ENCODE measurements around the gene CLEC1B. TPM values are rescaled to one million over a fixed set of nuclear protein-coding genes. Genes with fewer than 3 reads are reported as not detected.

Gene CLEC1B
- 1 to 10 TPM in 2 of 3 donors, under 1 TPM in 1; 0.50 to 2.3 (median 1.0) TPM for total RNA-seq
- total RNA-seq (2013), result 15.8 TPM

- intact Hi-C loops (cut with micrococcal nuclease), result loop anchor here (2.0 kb wide), 1 partner anchor 40 kb away; no protein-coding TSS in a partner anchor
- H3K27me3 Mint-ChIP-seq (ENCODE audit: low read depth in 2 of 2), result peaks cover 7% of the 10 kb centered on the region in 2 donors
- H3K4me1 Mint-ChIP-seq, result peaks cover 8% of the 10 kb centered on the region in 2 donors
- no peaks in the 10 kb centered on the region for H3K36me3 ChIP-seq (ENCODE audit: control insufficient read depth, insufficient read depth, low read length)
- no peak within 1 kb of the TSS for H3K4me3 Mint-ChIP-seq
- no peak for DNase-seq
- no peak within 1 kb of the TSS for H3K4me3 ChIP-seq (ENCODE audit: low read length)
- no peaks in the 10 kb centered on the region for H3K9me3 ChIP-seq (ENCODE audit: control insufficient read depth, insufficient read depth, low read length)
- TF ChIP-seq CTCF (IDR thresholded peaks at IDR 0.05), result no peak
- WGBS (ENCODE audit: insufficient coverage), result 92% methylated on average over 3 of the region's 3 CpGs
- no peak for ATAC-seq
- no peaks in the 10 kb centered on the region for H3K9me3 Mint-ChIP-seq
- no peaks in the 10 kb centered on the region for H3K4me1 ChIP-seq (ENCODE audit: control insufficient read depth, insufficient read depth, low read length)
- no peaks in the 10 kb centered on the region for H3K36me3 Mint-ChIP-seq
- H3K27ac Mint-ChIP-seq, result no peak within 1 kb of the TSS
- H3K27ac ChIP-seq (ENCODE audit: low read length), result no peak within 1 kb of the TSS
- H3K27me3 ChIP-seq (ENCODE audit: control insufficient read depth, insufficient read depth, low read length), result no peaks in the 10 kb centered on the region
Observed at GRCh38 chr12:9999016-9999415, at the start of gene CLEC1B. TSS of gene CLEC1B (minus strand) at chr12:9999121. CDS start at chr12:9999100, 21 bp downstream.

- Histone ChIP-seq H3K27me3 (ENCODE audit: control insufficient read depth, insufficient read depth, low read length) (peaks cover 3% of the 10 kb centered on the region), H3K27ac (ENCODE audit: low read length) (no peak overlapping the region), H3K36me3 (ENCODE audit: control insufficient read depth, insufficient read depth, low read length) (no peaks in the 10 kb centered on the region), H3K4me3 (ENCODE audit: low read length) (no peak overlapping the region), H3K4me1 (ENCODE audit: control insufficient read depth, insufficient read depth, low read length) (no peaks in the 10 kb centered on the region), H3K9me3 (ENCODE audit: control insufficient read depth, insufficient read depth, low read length) (no peaks in the 10 kb centered on the region)
- 56% methylated on average over 3 of the region's 3 CpGs for WGBS (ENCODE audit: insufficient coverage)
- Mint-ChIP-seq H3K27ac (no peak overlapping the region), H3K4me3 (no peak overlapping the region), H3K27me3 (ENCODE audit: low read depth in 2 of 2) (peaks cover 11 to 44% of the 10 kb centered on the region in 2 donors), H3K4me1 (peaks cover 10 to 13% of the 10 kb centered on the region in 2 donors), H3K9me3 (no peaks in the 10 kb centered on the region), H3K36me3 (no peaks in the 10 kb centered on the region)
- TF ChIP-seq CTCF (IDR thresholded peaks at IDR 0.05), result no peak
- DNase-seq, result no peak
- no peak for ATAC-seq
- intact Hi-C loops (cut with micrococcal nuclease), result no loop called here
Observed at GRCh38 chr12:10048526-10048925, 49.6 kb upstream of the CLEC1B start.

- Histone ChIP-seq H3K27me3 (ENCODE audit: control insufficient read depth, insufficient read depth, low read length) (no peaks in the 10 kb centered on the region), H3K4me3 (ENCODE audit: low read length) (no peak overlapping the region), H3K27ac (ENCODE audit: low read length) (no peak overlapping the region), H3K36me3 (ENCODE audit: control insufficient read depth, insufficient read depth, low read length) (no peaks in the 10 kb centered on the region), H3K9me3 (ENCODE audit: control insufficient read depth, insufficient read depth, low read length) (no peaks in the 10 kb centered on the region), H3K4me1 (ENCODE audit: control insufficient read depth, insufficient read depth, low read length) (no peaks in the 10 kb centered on the region)
- intact Hi-C loops (cut with micrococcal nuclease), result no loop called here
- Mint-ChIP-seq H3K4me3 (no peak overlapping the region), H3K9me3 (no peaks in the 10 kb centered on the region), H3K27me3 (ENCODE audit: low read depth in 2 of 2) (peaks cover 10 to 14% of the 10 kb centered on the region in 2 donors), H3K36me3 (no peaks in the 10 kb centered on the region), H3K4me1 (no peaks in the 10 kb centered on the region), H3K27ac (no peak overlapping the region)
- no peak for TF ChIP-seq CTCF (IDR thresholded peaks at IDR 0.05)
- DNase-seq (no peak), ATAC-seq (no peak)
Observed at GRCh38 chr12:10042167-10042566, 43.2 kb upstream of the CLEC1B start.
